ENCODE measurements around the gene DRC3.

Gene DRC3

GRCh38 chr17:18037486-18037885 lies 64.8 kb downstream of the DRC3 start:
- Histone ChIP-seq H3K4me1 (ENCODE audit: low read length) (peaks cover 18% of the 10 kb centered on the region), H3K27ac (ENCODE audit: low read length) (no peak overlapping the region), H3K9ac (ENCODE audit: low read length) (peak overlapping the region; percentile 72; the same call in 1 of the 2 replicates)

GRCh38 chr17:18038149-18038850 lies 65.6 kb downstream of the DRC3 start:
- peak overlapping the region; percentile 88 for H2AFZ ChIP-seq (ENCODE audit: low read length)
- DNase-seq = peak; percentile 14
- TF ChIP-seq EZH2phosphoT487 (IDR thresholded peaks at IDR 0.05; ENCODE audit: low read length) (no peak), EZH2 (optimal IDR thresholded peaks at IDR 0.05; ENCODE audit: low read depth, low read length) (no peak), CTCF (IDR thresholded peaks at IDR 0.05; ENCODE audit: low read length) (no peak)
- H3K27me3 ChIP-seq (replicated peaks; ENCODE audit: insufficient read depth, low read length) = no peaks in the 10 kb centered on the region
- peak overlapping the region; percentile 59 for H3K4me2 ChIP-seq (ENCODE audit: low read depth, low read length)
- H3K9ac ChIP-seq (ENCODE audit: low read length) = peak overlapping the region; percentile 72
- H3K4me1 ChIP-seq (ENCODE audit: low read length) = peaks cover 17% of the 10 kb centered on the region
- H3F3A ChIP-seq (ENCODE audit: insufficient read depth, low read length) = no peaks in the 10 kb centered on the region
- no peaks in the 10 kb centered on the region for H3K9me2 ChIP-seq (replicated peaks; ENCODE audit: insufficient read depth, low read length)
- H3K4me3 ChIP-seq (ENCODE audit: low read length) = peak overlapping the region; percentile 97
- H3K9me3 ChIP-seq (replicated peaks; ENCODE audit: insufficient read depth, low read length) = no peaks in the 10 kb centered on the region
- H4K20me1 ChIP-seq (ENCODE audit: insufficient read depth, low read length) = no peaks in the 10 kb centered on the region
- no peaks in the 10 kb centered on the region for H3K36me3 ChIP-seq (replicated peaks; ENCODE audit: insufficient read depth, low read length)
- H3K27ac ChIP-seq (ENCODE audit: low read length) = peak overlapping the region; percentile 11; the same call in 1 of the 2 replicates
- H3K79me2 ChIP-seq (ENCODE audit: low read length) = peaks cover 79% of the 10 kb centered on the region

More at GRCh38 chr17:18037486-18037885, 64.8 kb downstream of the DRC3 start:
- Histone ChIP-seq H3K27me3 (replicated peaks; ENCODE audit: insufficient read depth, low read length) (no peaks in the 10 kb centered on the region), H3K79me2 (ENCODE audit: low read length) (peaks cover 85% of the 10 kb centered on the region), H3K36me3 (replicated peaks; ENCODE audit: insufficient read depth, low read length) (no peaks in the 10 kb centered on the region), H3K9me3 (replicated peaks; ENCODE audit: insufficient read depth, low read length) (no peaks in the 10 kb centered on the region), H3F3A (ENCODE audit: insufficient read depth, low read length) (no peaks in the 10 kb centered on the region), H3K4me2 (ENCODE audit: low read depth, low read length) (peak overlapping the region; percentile 59; the same call in 1 of the 2 replicates), H2AFZ (ENCODE audit: low read length) (no peak overlapping the region), H4K20me1 (ENCODE audit: insufficient read depth, low read length) (no peaks in the 10 kb centered on the region), H3K9me2 (replicated peaks; ENCODE audit: insufficient read depth, low read length) (no peaks in the 10 kb centered on the region), H3K4me3 (ENCODE audit: low read length) (peak overlapping the region; percentile 97; the same call in 1 of the 2 replicates)
- TF ChIP-seq EZH2 (optimal IDR thresholded peaks at IDR 0.05; ENCODE audit: low read depth, low read length) = no peak
- TF ChIP-seq EZH2phosphoT487 (IDR thresholded peaks at IDR 0.05; ENCODE audit: low read length) = no peak
- TF ChIP-seq CTCF (IDR thresholded peaks at IDR 0.05; ENCODE audit: low read length) = no peak
- DNase-seq = no peak

GRCh38 chr17:18038861-18039534 lies 66.3 kb downstream of the DRC3 start, which contains the start of the genes ATPAF2 and GID4:
Gene ATPAF2 (minus strand): TSS chr17:18039168. CDS start chr17:18039013, 155 bp downstream.
Gene GID4 (plus strand): TSS chr17:18039408. CDS start chr17:18039465, 57 bp downstream.
- peaks cover 74% of the 10 kb centered on the region for H3K79me2 ChIP-seq (ENCODE audit: low read length)
- peak within 1 kb of the TSS; percentile 88 for H2AFZ ChIP-seq (ENCODE audit: low read length)
- no peaks in the 10 kb centered on the region for H3K9me2 ChIP-seq (replicated peaks; ENCODE audit: insufficient read depth, low read length)
- no peaks in the 10 kb centered on the region for H3K36me3 ChIP-seq (replicated peaks; ENCODE audit: insufficient read depth, low read length)
- H3K4me2 ChIP-seq (ENCODE audit: low read depth, low read length) = peak within 1 kb of the TSS; percentile 89
- H3F3A ChIP-seq (ENCODE audit: insufficient read depth, low read length) = no peaks in the 10 kb centered on the region
- peak within 1 kb of the TSS; percentile 11; the same call in 1 of the 2 replicates for H3K27ac ChIP-seq (ENCODE audit: low read length)
- no peaks in the 10 kb centered on the region for H3K27me3 ChIP-seq (replicated peaks; ENCODE audit: insufficient read depth, low read length)
- peak; percentile 99 for DNase-seq
- no peaks in the 10 kb centered on the region for H4K20me1 ChIP-seq (ENCODE audit: insufficient read depth, low read length)
- H3K4me1 ChIP-seq (ENCODE audit: low read length) = peaks cover 16% of the 10 kb centered on the region
- H3K9ac ChIP-seq (ENCODE audit: low read length) = peak within 1 kb of the TSS; percentile 72
- TF ChIP-seq EZH2phosphoT487 (IDR thresholded peaks at IDR 0.05; ENCODE audit: low read length) (no peak), EZH2 (optimal IDR thresholded peaks at IDR 0.05; ENCODE audit: low read depth, low read length) (no peak), CTCF (IDR thresholded peaks at IDR 0.05; ENCODE audit: low read length) (no peak; the same call in 1 of the 2 replicates)
- H3K4me3 ChIP-seq (ENCODE audit: low read length) = peak within 1 kb of the TSS; percentile 97
- H3K9me3 ChIP-seq (replicated peaks; ENCODE audit: insufficient read depth, low read length) = no peaks in the 10 kb centered on the region
